GM12878 (cell line): ENCODE data around the gene CNKSR1. TPM values are rescaled to one million over a fixed set of nuclear protein-coding genes. Genes with fewer than 3 reads are reported as not detected.

Experiments used
- ATAC-seq: fragments of 200-7000 bp; cut with Tn5 transposase; 3 replicates; pipeline ENCODE4 v1.9.1; 2020; ENCODE audit warnings: mild to moderate bottlenecking, moderate library complexity
- BruUV-seq: library from RNA; stranded (reverse); fragments of 400-500 nt; replicated peaks from 2 replicates; lab custom pipeline; 2021; lab: Mats Ljungman, UMichigan
- CTCF ChIA-PET: fragments of 300-600 bp; sonication (Branson Sonifier 250); formaldehyde crosslinking; extraction: SDS; loops from one replicate; lab custom pipeline; 2021; ENCODE audit warnings: inconsistent platforms; lab: Yijun Ruan, JAX
- POLR2A ChIA-PET: fragments of 350-600 bp; formaldehyde crosslinking; extraction: SDS; loops from one replicate; lab custom pipeline; 2021; ENCODE audit warnings: inconsistent platforms; lab: Charles Lee
- RAD21 ChIA-PET: fragments of 300-600 bp; sonication (Branson Sonifier 250); formaldehyde crosslinking; loops from one replicate; lab custom pipeline; 2023; ENCODE audit warnings: antibody characterized with exemption; ENCODE audit not compliant: unreplicated experiment; lab: Charles Lee
- SMC1A ChIA-PET: fragments of 300-600 bp; sonication (Branson Sonifier 250); formaldehyde crosslinking; loops from one replicate; lab custom pipeline; 2023; ENCODE audit not compliant: unreplicated experiment, uncharacterized antibody; lab: Charles Lee
- DNase-seq: peaks from one replicate; pipeline ENCODE4 v3.0.0-alpha.2; 2011; ENCODE audit warnings: low read depth, low spot score
- FAIRE-seq: peaks from 3 replicates; lab custom pipeline; 2011; peaks lifted over from hg19 to GRCh38; lab: Jason Lieb, UNC
- H2AFZ ChIP-seq: 2 replicates; pipeline ENCODE4 v1.6.0; 2011; ENCODE audit warnings: low read depth, low read length, control low read depth; ENCODE audit not compliant: control insufficient read depth
- H3K27ac ChIP-seq: 2 replicates; pipeline ENCODE4 v1.5.1; 2011; ENCODE audit warnings: control low read depth; ENCODE audit not compliant: control insufficient read depth, insufficient read depth
- H3K27me3 ChIP-seq, 2 experiments: replicated peaks in 1 of 2; 2 replicates each; pipeline versions ENCODE4 v1.6.0 to v1.6.1; 2011; ENCODE audit warnings: low read length in 1 of 2; ENCODE audit not compliant: control insufficient read depth in 2 of 2, insufficient read depth in 2 of 2
- H3K36me3 ChIP-seq, 2 experiments: 2 replicates each; pipeline ENCODE4 v1.5.1; 2011; ENCODE audit warnings: low read length in 1 of 2; ENCODE audit not compliant: control insufficient read depth in 2 of 2, insufficient read depth in 2 of 2
- H3K4me1 ChIP-seq: 2 replicates; pipeline ENCODE4 v1.6.1; 2011; ENCODE audit warnings: mild to moderate bottlenecking, low read length, moderate library complexity, mixed read lengths; ENCODE audit not compliant: control insufficient read depth, insufficient read depth
- H3K4me2 ChIP-seq: 2 replicates; pipeline ENCODE4 v1.6.0; 2011; ENCODE audit warnings: control low read depth; ENCODE audit not compliant: control insufficient read depth, insufficient read depth
- H3K4me3 ChIP-seq: fragments of 200-600 bp; sonication (generic); 2 replicates; pipeline ENCODE4 v1.5.1; 2016
- H3K79me2 ChIP-seq: 2 replicates; pipeline ENCODE4 v1.6.0; 2011; ENCODE audit warnings: low read length; ENCODE audit not compliant: control insufficient read depth, insufficient read depth
- H3K9ac ChIP-seq: 2 replicates; pipeline ENCODE4 v1.8.0; 2011; ENCODE audit warnings: low read length, control low read depth, mixed read lengths; ENCODE audit not compliant: control insufficient read depth, insufficient read depth
- H3K9me3 ChIP-seq: replicated peaks from 3 replicates; pipeline ENCODE4 v1.5.1; 2011; ENCODE audit warnings: mild to moderate bottlenecking, low read length; ENCODE audit not compliant: control insufficient read depth, insufficient read depth
- H4K20me1 ChIP-seq: 2 replicates; pipeline ENCODE4 v1.6.0; 2011; ENCODE audit not compliant: control insufficient read depth, insufficient read depth
- BACH1 ChIP-seq: fragments of 450-650 bp; IDR thresholded peaks from 2 replicates; pipeline ENCODE4 v1.6.1; 2017; ENCODE audit warnings: mild to moderate bottlenecking, borderline replicate concordance
- RUNX3 ChIP-seq: IDR thresholded peaks from 2 replicates; pipeline ENCODE4 v1.6.1; 2012; ENCODE audit warnings: low read length, inconsistent platforms
- ZNF24 ChIP-seq: fragments of 450-650 bp; IDR thresholded peaks from 2 replicates; pipeline ENCODE4 v1.6.1; 2017; ENCODE audit warnings: antibody characterized with exemption, mild to moderate bottlenecking
- WGBS: methylation state at CpG from one replicate; pipeline ENCODE4 v1.1.6; 2016; ENCODE audit warnings: low lambda C conversion rate; ENCODE audit not compliant: insufficient replicate concordance, insufficient coverage; ENCODE audit errors: missing lambda C conversion rate; 5-methylcytosine and 5-hydroxymethylcytosine counted together
- in situ Hi-C: fragments of 300-500 bp; cut with MboI; formaldehyde crosslinking; loops from 9 replicates; pipeline ENCODE4 v1.14.3; 2018; ENCODE audit warnings: mixed read lengths
- intact Hi-C: fragments of 100-400 bp; cut with micrococcal nuclease; formaldehyde crosslinking; loops from one replicate; pipeline ENCODE4 v1.14.2; 2022; ENCODE audit not compliant: unreplicated experiment
- polyA plus RNA-seq, 11 experiments: library from polyadenylated mRNA; depleted of rRNA in 4 of 11; unstranded in 6 of 11; stranded (reverse) in 5 of 11; fragments of >200 nt; fragmentation: Nextera tagmentation in 4 of 11; fragmentation: Illumina TruSeq in 1 of 11; extraction: Ambion mirVana in 4 of 11; extraction: Trizol in 1 of 11; gene quantifications; 1 replicate in 1 of 11; 2 replicates in 10 of 11; pipeline versions ENCODE4 v1.2.1 to v1.2.3, GENCODE V29; 2011 to 2016; ENCODE audit warnings: inconsistent platforms in 2 of 11, missing spikeins in 2 of 11, low read depth in 1 of 11
- total RNA-seq, 4 experiments: library from RNA; depleted of rRNA in 3 of 4; stranded (reverse); fragments of >200 nt in 3 of 4; fragmentation: Illumina TruSeq in 1 of 4; extraction: Trizol in 1 of 4; gene quantifications; 2 replicates each; pipeline versions ENCODE4 v1.2.1 to v1.2.3, GENCODE V29; 2013 to 2021
- TF ChIP-seq, protein P1 (sequence below): fragments of 450-650 bp; IDR thresholded peaks from 2 replicates; pipeline ENCODE4 v1.6.1; 2014; ENCODE audit warnings: mild to moderate bottlenecking

CNKSR1 gene
- total and polyA plus RNA-seq, 10 of the 15 experiments (the other 5 are each of a cell fraction or from before 2014, with no cell fraction given) = 0.06 to 1.2 (median 0.86) TPM

GRCh38 chr1:26164861-26165842, 12.1 kb upstream of the CNKSR1 start:
- no peak for FAIRE-seq

More at GRCh38 chr1:26164861-26165842, 12.1 kb upstream of the CNKSR1 start:
- Histone ChIP-seq H3K4me2 (no peak overlapping the region), H3K27ac (no peak overlapping the region), H3K36me3 (no peaks in the 10 kb centered on the region), H3K4me3 (no peak overlapping the region), H4K20me1 (no peaks in the 10 kb centered on the region), H3K9me3 (no peaks in the 10 kb centered on the region; the same call in 2 of the 3 replicates), H3K27me3 (peaks cover 3 to 13% of the 10 kb centered on the region in 2 experiments), H3K4me1 (peaks cover 4% of the 10 kb centered on the region), H2AFZ (no peak overlapping the region), H3K79me2 (peaks cover 5% of the 10 kb centered on the region), H3K9ac (no peak overlapping the region)
- ATAC-seq (no peak), DNase-seq (no peak)
- CTCF ChIA-PET = interaction anchor here (0.6 to 1.8 kb wide), 2 partner anchors 24 to 69 kb away, joined by 3 to 8 read pairs; partner anchors contain the start of gene CEP85
- TF ChIP-seq, protein P1, sequence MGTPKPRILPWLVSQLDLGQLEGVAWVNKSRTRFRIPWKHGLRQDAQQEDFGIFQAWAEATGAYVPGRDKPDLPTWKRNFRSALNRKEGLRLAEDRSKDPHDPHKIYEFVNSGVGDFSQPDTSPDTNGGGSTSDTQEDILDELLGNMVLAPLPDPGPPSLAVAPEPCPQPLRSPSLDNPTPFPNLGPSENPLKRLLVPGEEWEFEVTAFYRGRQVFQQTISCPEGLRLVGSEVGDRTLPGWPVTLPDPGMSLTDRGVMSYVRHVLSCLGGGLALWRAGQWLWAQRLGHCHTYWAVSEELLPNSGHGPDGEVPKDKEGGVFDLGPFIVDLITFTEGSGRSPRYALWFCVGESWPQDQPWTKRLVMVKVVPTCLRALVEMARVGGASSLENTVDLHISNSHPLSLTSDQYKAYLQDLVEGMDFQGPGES = no peak
- TF ChIP-seq ZNF24 = no peak
- TF ChIP-seq RUNX3 = peak; percentile 11; the same call in 1 of the 2 replicates
- TF ChIP-seq BACH1 = no peak
- no TSS peak for BruUV-seq
- SMC1A ChIA-PET = no interaction called here
- RAD21 ChIA-PET = interaction anchor here (0.6 to 0.7 kb wide), 2 partner anchors 129 to 329 kb away, joined by 3 read pairs; no protein-coding TSS in a partner anchor
- intact Hi-C loops (loop anchor here (5.0 to 10.0 kb wide), 3 partner anchors 58 to 230 kb away; no protein-coding TSS in a partner anchor), in situ Hi-C loops (no loop called here)
- POLR2A ChIA-PET = interaction anchor here (1.1 kb wide), 1 partner anchor 53 kb away, joined by 3 read pairs; the partner anchor contains the start of gene PDIK1L
- 52% methylated on average over 17 of the region's 19 CpGs for WGBS
